GM10847 (cell line): ENCODE measurements around the gene POLD2.

Experiments
- POLR2A ChIP-seq: IDR thresholded peaks from 2 replicates; pipeline ENCODE4 v1.6.1; 2011; ENCODE audit not compliant: insufficient read length; ENCODE audit errors: extremely low read depth

The POLD2 gene

GRCh38 chr7:44155191-44156185, 32.1 kb upstream of the POLD2 start:
- TF ChIP-seq POLR2A: no peak

- no peak for TF ChIP-seq POLR2A
Observed at GRCh38 chr7:44154703-44155102, 31.4 kb upstream of the POLD2 start.

GRCh38 chr7:44153948-44154335, 30.6 kb upstream of the POLD2 start:
- no peak for TF ChIP-seq POLR2A

GRCh38 chr7:44152971-44153947, 29.9 kb upstream of the POLD2 start:
- no peak for TF ChIP-seq POLR2A

GRCh38 chr7:44151956-44152355, 28.6 kb upstream of the POLD2 start:
- no peak for TF ChIP-seq POLR2A

GRCh38 chr7:44150966-44151941, 27.9 kb upstream of the POLD2 start:
- TF ChIP-seq POLR2A: no peak

- no peak for TF ChIP-seq POLR2A
Observed at GRCh38 chr7:44150466-44150832, 27.1 kb upstream of the POLD2 start.

- TF ChIP-seq POLR2A: no peak
Observed at GRCh38 chr7:44149571-44150465, 26.5 kb upstream of the POLD2 start.

GRCh38 chr7:44148961-44149536, 25.7 kb upstream of the POLD2 start:
- no peak for TF ChIP-seq POLR2A

- TF ChIP-seq POLR2A: no peak
Observed at GRCh38 chr7:44148166-44148565, 24.8 kb upstream of the POLD2 start.

GRCh38 chr7:44147026-44147991, 24.0 kb upstream of the POLD2 start:
- no peak for TF ChIP-seq POLR2A
